ENCODE data around the gene HDAC9.

- TF ChIP-seq, protein P1, sequence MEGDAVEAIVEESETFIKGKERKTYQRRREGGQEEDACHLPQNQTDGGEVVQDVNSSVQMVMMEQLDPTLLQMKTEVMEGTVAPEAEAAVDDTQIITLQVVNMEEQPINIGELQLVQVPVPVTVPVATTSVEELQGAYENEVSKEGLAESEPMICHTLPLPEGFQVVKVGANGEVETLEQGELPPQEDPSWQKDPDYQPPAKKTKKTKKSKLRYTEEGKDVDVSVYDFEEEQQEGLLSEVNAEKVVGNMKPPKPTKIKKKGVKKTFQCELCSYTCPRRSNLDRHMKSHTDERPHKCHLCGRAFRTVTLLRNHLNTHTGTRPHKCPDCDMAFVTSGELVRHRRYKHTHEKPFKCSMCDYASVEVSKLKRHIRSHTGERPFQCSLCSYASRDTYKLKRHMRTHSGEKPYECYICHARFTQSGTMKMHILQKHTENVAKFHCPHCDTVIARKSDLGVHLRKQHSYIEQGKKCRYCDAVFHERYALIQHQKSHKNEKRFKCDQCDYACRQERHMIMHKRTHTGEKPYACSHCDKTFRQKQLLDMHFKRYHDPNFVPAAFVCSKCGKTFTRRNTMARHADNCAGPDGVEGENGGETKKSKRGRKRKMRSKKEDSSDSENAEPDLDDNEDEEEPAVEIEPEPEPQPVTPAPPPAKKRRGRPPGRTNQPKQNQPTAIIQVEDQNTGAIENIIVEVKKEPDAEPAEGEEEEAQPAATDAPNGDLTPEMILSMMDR (IDR thresholded peaks at IDR 0.05) = no peak
- no peak for TF ChIP-seq POLR2A (IDR thresholded peaks at IDR 0.05)
These were observed 63.0 kb downstream of the HDAC9 start for GRCh38 chr7:18558503-18558902.
